Measurements from ENCODE around the gene KREMEN2.

KREMEN2 gene

DNA sequence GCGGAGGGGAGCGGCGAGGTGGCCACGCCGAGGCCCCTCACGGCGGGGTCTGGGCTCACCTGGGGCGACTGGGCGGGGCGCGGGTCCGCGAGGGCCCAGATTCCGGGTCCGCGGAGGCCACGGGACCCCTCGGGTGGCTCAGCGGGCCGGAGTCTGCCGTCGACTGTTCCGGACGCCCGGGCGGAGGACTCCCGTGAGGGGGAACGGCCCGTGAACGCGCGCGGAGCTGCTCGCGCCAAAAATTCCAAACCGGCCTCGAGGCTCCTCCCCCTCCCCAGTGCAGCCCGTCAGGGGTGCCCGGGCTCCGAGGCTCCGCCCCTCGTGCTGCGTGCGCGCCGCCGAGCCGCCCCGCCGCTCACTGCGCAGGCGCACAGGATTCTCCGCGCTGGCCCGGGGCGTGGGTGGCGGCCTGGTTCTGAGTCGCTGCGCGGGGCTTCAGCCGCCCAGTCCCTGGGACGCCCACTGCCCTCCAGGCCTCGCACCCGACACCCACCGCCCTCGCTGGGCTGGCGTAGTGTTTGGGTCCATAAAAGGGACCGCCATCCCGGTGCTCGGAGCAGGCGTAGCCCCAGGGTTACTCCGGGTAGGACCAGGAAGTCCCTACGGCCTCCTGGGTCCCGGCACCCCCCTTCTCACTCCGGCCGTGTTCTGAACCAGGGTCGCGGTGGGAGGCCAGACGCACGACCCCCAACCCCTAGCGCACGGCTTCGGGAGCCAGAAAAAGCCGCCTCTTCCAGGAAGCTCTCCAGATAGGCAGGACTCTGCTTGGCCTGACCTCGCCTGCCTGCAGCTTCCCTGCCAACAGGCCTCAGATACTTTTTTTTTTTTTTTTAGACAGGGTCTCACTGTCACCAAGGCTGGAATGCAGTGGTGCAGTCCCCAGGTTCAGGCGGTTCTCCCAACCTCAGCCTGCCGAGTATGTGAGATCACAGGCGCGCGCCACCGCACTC, 16.4 kb downstream of the KREMEN2 start, which contains the start of gene PKMYT1:
TSS of gene PKMYT1 (minus strand) at position 220 of the 950 bp plus-strand sequence. CDS start 789 bp downstream, outside the sequence.
- peak; percentile 100 for DNase-seq (ENCODE audit: low spot score)

GRCh38 chr16:2981177-2981898, 17.3 kb downstream of the KREMEN2 start:
- no peak for DNase-seq (ENCODE audit: low spot score)

GRCh38 chr16:2981899-2982250, 17.8 kb downstream of the KREMEN2 start:
- no peak for DNase-seq (ENCODE audit: low spot score)

DNA sequence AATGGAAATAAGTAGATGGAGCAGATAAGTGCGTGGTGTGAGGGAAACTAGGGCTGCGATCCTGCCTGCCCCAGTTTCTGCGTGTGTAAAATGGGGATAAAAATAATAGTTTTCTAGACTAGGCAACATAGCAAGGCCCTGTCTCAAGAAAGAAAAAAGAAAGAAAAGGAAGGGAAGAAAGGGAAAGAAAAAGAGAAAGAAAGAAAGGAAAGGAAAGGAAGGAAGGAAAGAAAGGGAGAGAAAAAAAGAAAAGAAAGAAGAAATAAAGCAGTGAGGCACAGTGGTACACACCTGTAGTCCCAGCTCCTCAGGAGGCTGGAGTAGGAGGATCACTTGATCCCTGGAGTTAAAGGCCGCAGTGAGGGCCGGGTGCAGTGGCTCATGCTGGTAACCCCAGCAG, 18.3 kb downstream of the KREMEN2 start:
- no peak for DNase-seq (ENCODE audit: low spot score)

DNA sequence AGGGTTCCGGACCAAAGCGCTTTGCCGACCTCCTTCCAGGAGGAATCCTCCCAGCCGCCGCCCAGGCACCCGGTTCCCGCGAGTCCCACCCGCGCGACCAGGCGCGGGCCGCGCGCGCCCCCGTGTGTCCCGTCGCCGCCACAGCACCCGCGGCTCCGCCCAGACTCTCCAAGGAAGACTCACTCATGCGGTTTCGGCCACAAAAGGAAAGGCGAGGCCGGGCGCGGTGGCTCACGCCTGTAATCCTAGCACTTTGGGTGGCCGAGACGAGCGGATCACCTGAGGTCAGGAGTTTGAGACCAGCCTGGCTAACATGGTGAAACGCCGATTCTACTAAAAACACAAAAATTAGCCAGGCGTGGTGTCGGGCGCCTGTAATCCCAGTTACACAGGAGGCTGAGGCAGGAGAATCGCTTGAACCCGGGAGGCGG, 19.6 kb downstream of the KREMEN2 start:
- peak; percentile 95 for DNase-seq (ENCODE audit: low spot score)

DNA sequence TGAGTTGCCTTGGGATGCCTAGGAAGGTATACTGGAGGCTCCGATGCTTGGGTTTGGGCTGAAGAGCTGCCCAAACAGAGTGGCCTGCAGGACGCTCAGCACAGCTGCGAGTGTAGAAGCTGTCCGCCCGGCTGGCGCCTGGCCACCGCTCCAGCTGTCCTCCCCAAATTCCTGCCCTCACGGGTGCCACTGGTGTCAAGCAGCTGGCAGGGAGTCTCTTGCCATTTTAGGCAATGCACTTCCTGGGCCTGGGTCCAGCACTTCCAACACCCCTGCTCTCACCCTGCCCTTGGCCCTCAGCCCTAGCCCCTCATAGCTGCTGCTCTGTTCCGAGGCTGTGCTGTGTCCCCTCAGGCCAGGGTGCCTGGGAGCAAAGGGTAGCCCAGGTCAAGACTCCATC, 21.4 kb downstream of the KREMEN2 start:
- DNase-seq (ENCODE audit: low spot score): no peak

DNA sequence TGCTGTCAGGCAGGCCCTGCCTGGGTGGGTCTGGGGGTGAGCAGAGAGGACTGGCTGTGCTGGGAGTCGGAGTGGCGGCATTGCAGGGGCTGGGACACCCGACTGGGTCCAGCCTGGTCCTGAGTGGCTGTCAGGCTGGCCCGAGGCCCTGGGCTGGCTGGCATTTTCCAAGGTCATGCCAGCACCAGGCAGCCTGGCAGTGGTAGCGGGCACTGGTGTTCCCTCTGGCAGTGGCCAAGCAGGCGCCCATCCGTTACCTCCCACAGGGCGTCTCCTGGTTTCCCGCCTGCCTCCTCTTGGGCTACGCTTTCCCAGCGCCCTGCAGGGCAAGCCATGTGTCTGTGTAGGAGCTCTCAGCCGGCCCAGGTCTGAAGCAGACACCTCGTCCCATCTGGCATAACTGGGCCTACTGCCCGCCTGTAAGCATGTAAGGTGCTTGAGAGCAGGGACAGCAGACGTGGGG, 21.8 kb downstream of the KREMEN2 start:
- DNase-seq (ENCODE audit: low spot score): no peak

- DNase-seq (ENCODE audit: low spot score): no peak
These were observed 22.6 kb downstream of the KREMEN2 start for GRCh38 chr16:2986623-2987188.

- no peak for DNase-seq (ENCODE audit: low spot score)
These were observed 23.2 kb downstream of the KREMEN2 start for GRCh38 chr16:2987286-2987685.

DNA sequence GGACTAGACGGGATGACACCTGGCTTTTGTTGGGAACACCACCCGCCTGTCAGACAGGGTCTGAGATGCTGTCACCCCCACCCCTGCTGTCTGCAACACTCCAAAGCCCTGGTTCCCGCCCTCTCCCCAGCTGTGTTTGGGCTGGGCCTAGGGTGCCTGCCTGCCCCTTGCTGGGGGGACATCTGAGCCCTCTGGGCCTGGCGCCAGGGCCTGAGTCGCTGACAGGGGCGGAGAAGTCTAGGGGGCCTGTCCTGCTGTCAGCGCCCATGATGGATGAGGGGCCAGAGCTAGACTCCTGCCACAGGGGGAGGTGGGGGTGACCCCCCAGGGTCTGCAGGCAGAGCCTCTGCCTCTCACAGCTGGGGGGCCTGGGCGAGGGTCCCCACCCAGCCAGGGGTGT, 23.8 kb downstream of the KREMEN2 start:
- DNase-seq (ENCODE audit: low spot score): no peak

- DNase-seq (ENCODE audit: low spot score): no peak
These were observed 24.6 kb downstream of the KREMEN2 start for GRCh38 chr16:2988590-2989099.

- no peak for DNase-seq (ENCODE audit: low spot score)
These were observed 26.8 kb downstream of the KREMEN2 start for GRCh38 chr16:2990891-2991290.

- no peak for DNase-seq (ENCODE audit: low spot score)
These were observed 27.6 kb downstream of the KREMEN2 start for GRCh38 chr16:2991566-2992261.

DNA sequence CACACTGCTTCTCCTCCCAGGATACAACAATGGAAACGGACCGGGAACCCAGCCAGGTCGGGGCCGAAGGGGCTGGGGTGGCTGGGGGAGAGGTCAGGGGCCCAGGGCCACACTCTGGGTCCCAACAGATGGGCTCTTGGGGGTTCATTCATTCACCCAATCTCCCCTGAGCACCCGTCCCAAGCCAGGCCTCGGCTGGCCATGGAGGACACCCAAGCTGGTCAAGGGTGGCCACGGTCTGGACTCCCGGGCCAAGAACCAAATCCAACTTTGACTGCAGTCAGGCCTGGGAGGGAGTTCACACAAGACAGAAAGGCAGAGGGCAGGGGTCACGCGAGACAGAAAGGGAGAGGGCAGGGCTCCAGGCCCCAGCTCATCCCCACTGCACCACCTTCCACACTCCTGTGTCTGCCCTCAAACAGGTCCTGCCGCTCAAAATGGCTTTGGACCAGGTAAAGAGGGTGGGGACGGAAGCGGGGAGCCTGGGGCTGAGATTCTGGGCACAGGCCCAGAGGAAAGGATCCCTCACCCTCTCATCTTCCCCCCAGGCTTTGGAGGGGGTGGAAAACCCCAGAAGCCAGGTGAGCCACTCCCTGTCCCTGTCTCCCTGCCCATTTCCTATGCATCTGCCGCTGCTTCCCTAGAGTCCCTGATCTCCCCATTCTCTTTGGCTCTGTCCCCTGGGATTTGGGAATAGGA, 28.5 kb downstream of the KREMEN2 start:
- no peak for DNase-seq (ENCODE audit: low spot score)

GRCh38 chr16:2996298-2996697, 32.2 kb downstream of the KREMEN2 start:
- no peak for DNase-seq (ENCODE audit: low spot score)

DNA sequence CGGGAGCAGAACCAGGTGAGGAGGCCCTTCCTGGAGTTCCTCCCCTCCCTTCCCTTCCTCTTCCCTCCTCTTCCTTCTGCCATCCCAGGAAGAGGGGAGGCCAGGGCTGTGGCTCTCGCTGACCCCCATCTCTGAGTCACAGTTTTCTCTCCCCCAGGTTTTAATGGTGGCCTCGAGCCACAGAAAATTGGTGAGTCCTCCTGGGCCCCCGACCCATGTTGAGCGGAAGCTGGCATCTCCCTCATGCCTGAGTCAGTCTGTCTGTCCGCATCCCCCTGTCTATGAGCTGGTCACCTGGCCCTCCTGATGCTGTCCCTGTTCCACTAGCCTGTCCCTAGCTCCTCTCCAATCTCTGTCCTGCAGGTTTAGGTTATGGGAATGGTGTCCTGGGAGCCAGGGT, 35.9 kb downstream of the KREMEN2 start:
- no peak for DNase-seq (ENCODE audit: low spot score)

DNA sequence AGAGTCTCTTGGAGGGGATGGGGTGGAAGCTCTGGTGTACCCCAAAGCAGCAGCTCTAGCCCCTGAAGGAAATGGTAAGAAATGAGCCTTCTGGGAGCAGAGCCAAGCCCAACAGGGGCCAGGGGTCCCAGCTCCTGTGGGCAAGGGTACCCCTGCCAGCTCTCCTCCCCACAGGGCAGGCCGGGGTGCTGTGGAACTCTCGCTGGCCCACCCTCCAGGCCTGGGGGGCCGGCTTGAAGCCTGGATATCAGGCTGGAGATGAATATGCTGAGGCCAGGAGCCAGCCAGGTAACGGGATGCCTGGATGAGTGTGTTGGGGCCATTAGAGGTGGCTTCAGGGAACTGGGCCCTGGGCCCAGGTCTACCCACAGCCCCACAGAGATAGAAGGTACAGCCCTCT, 36.5 kb downstream of the KREMEN2 start:
- DNase-seq (ENCODE audit: low spot score): no peak

- no peak for DNase-seq (ENCODE audit: low spot score)
These were observed 37.2 kb downstream of the KREMEN2 start for GRCh38 chr16:3001316-3001715.

GRCh38 chr16:3003582-3004270, 39.7 kb downstream of the KREMEN2 start:
- DNase-seq (ENCODE audit: low spot score): peak; percentile 99

GRCh38 chr16:3004319-3004718, 40.2 kb downstream of the KREMEN2 start:
- DNase-seq (ENCODE audit: low spot score): no peak

Measured in GM03348 (cell line).